GM19035 (cell line): ENCODE data around the gene CDKN2A.
"Not testable (repeated sequence)": the region's sequence is repeated elsewhere in the genome, so short reads cannot be mapped to it uniquely, and the experiment has no call there.

Experiments used
- ATAC-seq: cut with Tn5 transposase; IDR thresholded peaks from one replicate; pipeline ENCODE4 v1.9.1; 2021; ENCODE audit not compliant: unreplicated experiment

The CDKN2A gene

GRCh38 chr9:21982861-21983560 is 11.2 kb downstream of the CDKN2A start:
- no peak for ATAC-seq

GRCh38 chr9:21982391-21982790 is 11.8 kb downstream of the CDKN2A start:
- no peak for ATAC-seq

- no peak for ATAC-seq
Observed at GRCh38 chr9:21976334-21976875, 17.8 kb downstream of the CDKN2A start.

GRCh38 chr9:21974722-21975409 is 19.3 kb downstream of the CDKN2A start:
- peak; percentile 69 for ATAC-seq

- ATAC-seq, result no peak
Observed at GRCh38 chr9:21974343-21974721, 19.9 kb downstream of the CDKN2A start.

GRCh38 chr9:21972361-21972760 is 21.8 kb downstream of the CDKN2A start:
- ATAC-seq, result no peak

GRCh38 chr9:21970800-21971640 is 23.2 kb downstream of the CDKN2A start:
- no peak for ATAC-seq

GRCh38 chr9:21969951-21970799 is 24.0 kb downstream of the CDKN2A start:
- ATAC-seq, result no peak

GRCh38 chr9:21969011-21969940 is 24.9 kb downstream of the CDKN2A start:
- ATAC-seq, result no peak

GRCh38 chr9:21968331-21969010 is 25.7 kb downstream of the CDKN2A start:
- no peak for ATAC-seq

GRCh38 chr9:21967702-21968101 is 26.5 kb downstream of the CDKN2A start:
- no peak for ATAC-seq

- ATAC-seq, result no peak
Observed at GRCh38 chr9:21967169-21967568, 27.0 kb downstream of the CDKN2A start.

- no peak for ATAC-seq
Observed at GRCh38 chr9:21966140-21966851, 27.9 kb downstream of the CDKN2A start.

- peak; percentile 90 for ATAC-seq
Observed at GRCh38 chr9:21965401-21965951, 28.7 kb downstream of the CDKN2A start.

GRCh38 chr9:21964925-21965385 is 29.2 kb downstream of the CDKN2A start:
- peak; percentile 61 for ATAC-seq

- ATAC-seq, result no peak
Observed at GRCh38 chr9:21961569-21961968, 32.6 kb downstream of the CDKN2A start.

GRCh38 chr9:21959268-21959667 is 34.9 kb downstream of the CDKN2A start:
- ATAC-seq, result not testable (repeated sequence)

- ATAC-seq, result no peak
Observed at GRCh38 chr9:21958833-21959232, 35.4 kb downstream of the CDKN2A start.
